ENCODE data around the gene CDH12.

DNA sequence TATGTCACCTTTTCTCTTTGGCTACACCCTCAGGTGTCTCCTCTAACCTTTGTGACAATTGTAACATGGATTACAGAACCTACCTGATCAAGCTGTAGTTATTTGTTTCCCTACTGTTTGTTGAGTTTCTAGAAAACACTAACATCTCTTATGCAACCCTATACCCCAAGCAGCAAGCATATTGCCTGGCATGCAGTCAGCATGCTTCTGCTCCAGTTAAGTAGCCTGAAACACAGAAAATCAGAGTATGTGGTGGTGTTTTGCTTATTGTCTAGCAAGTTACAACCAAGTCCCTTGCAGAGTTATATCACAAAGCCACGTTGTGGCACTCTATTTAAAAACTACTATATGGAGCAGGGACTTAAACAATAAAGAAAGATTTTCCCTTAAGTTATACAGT, 131.1 kb downstream of the CDH12 start:
- TF ChIP-seq, protein P1, sequence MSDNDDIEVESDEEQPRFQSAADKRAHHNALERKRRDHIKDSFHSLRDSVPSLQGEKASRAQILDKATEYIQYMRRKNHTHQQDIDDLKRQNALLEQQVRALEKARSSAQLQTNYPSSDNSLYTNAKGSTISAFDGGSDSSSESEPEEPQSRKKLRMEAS (IDR thresholded peaks at IDR 0.05) = no peak
- TF ChIP-seq EGR1 (IDR thresholded peaks at IDR 0.05) = no peak
- TF ChIP-seq RAD21 (IDR thresholded peaks at IDR 0.05; ENCODE audit: low read depth) = no peak
- no peak for TF ChIP-seq TAF1 (IDR thresholded peaks at IDR 0.05; ENCODE audit: low read depth)
- no peak for TF ChIP-seq TEAD4 (IDR thresholded peaks at IDR 0.05)
- TF ChIP-seq, protein P2, sequence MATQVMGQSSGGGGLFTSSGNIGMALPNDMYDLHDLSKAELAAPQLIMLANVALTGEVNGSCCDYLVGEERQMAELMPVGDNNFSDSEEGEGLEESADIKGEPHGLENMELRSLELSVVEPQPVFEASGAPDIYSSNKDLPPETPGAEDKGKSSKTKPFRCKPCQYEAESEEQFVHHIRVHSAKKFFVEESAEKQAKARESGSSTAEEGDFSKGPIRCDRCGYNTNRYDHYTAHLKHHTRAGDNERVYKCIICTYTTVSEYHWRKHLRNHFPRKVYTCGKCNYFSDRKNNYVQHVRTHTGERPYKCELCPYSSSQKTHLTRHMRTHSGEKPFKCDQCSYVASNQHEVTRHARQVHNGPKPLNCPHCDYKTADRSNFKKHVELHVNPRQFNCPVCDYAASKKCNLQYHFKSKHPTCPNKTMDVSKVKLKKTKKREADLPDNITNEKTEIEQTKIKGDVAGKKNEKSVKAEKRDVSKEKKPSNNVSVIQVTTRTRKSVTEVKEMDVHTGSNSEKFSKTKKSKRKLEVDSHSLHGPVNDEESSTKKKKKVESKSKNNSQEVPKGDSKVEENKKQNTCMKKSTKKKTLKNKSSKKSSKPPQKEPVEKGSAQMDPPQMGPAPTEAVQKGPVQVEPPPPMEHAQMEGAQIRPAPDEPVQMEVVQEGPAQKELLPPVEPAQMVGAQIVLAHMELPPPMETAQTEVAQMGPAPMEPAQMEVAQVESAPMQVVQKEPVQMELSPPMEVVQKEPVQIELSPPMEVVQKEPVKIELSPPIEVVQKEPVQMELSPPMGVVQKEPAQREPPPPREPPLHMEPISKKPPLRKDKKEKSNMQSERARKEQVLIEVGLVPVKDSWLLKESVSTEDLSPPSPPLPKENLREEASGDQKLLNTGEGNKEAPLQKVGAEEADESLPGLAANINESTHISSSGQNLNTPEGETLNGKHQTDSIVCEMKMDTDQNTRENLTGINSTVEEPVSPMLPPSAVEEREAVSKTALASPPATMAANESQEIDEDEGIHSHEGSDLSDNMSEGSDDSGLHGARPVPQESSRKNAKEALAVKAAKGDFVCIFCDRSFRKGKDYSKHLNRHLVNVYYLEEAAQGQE (IDR thresholded peaks at IDR 0.05; ENCODE audit: low read depth) = no peak
- no peak for TF ChIP-seq NFIC (IDR thresholded peaks at IDR 0.05)
- TF ChIP-seq YY1 (IDR thresholded peaks at IDR 0.05; ENCODE audit: low read depth) = no peak
- TF ChIP-seq EP300 (IDR thresholded peaks at IDR 0.05; ENCODE audit: borderline replicate concordance) = no peak
- no peak for TF ChIP-seq TCF12 (IDR thresholded peaks at IDR 0.05; ENCODE audit: low read depth)
- no peak for TF ChIP-seq FOXM1 (IDR thresholded peaks at IDR 0.05; ENCODE audit: borderline replicate concordance, low read depth)
- no peak for TF ChIP-seq CEBPB (IDR thresholded peaks at IDR 0.05)
- no peak for TF ChIP-seq CREB1 (IDR thresholded peaks at IDR 0.05; ENCODE audit: low read depth)
